Activated T-cell treated with anti-CD3 and anti-CD28 coated beads, Interleukin-2, amount 50 U/mL, for 1 hour (primary cell): Measurements from ENCODE around the gene DOK5.
"Not testable (repeated sequence)": the region's sequence is repeated elsewhere in the genome, so short reads cannot be mapped to it uniquely, and the experiment has no call there.

Experiments used
- DNase-seq: peaks from one replicate; pipeline ENCODE4 v3.0.0-alpha.2; 2020

The DOK5 gene

GRCh38 chr20:54475334-54476168 is at the start of gene DOK5:
Gene DOK5, plus strand, starts transcription at chr20:54475593. Its CDS starts 354 bp downstream, at chr20:54475947.
- no peak for DNase-seq

- DNase-seq, result no peak
These were observed 46.0 kb upstream of the DOK5 start for GRCh38 chr20:54429364-54429763.

GRCh38 chr20:54431156-54431944 is 44.0 kb upstream of the DOK5 start:
- no peak for DNase-seq

- DNase-seq, result no peak
These were observed 42.4 kb upstream of the DOK5 start for GRCh38 chr20:54432966-54433365.

- no peak for DNase-seq
These were observed 41.8 kb upstream of the DOK5 start for GRCh38 chr20:54433636-54434035.

GRCh38 chr20:54434196-54434595 is 41.2 kb upstream of the DOK5 start:
- no peak for DNase-seq

GRCh38 chr20:54435015-54435414 is 40.4 kb upstream of the DOK5 start:
- no peak for DNase-seq

GRCh38 chr20:54436410-54436809 is 39.0 kb upstream of the DOK5 start:
- not testable (repeated sequence) for DNase-seq

- no peak for DNase-seq
These were observed 37.2 kb upstream of the DOK5 start for GRCh38 chr20:54438166-54438565.

GRCh38 chr20:54450207-54450606 is 25.2 kb upstream of the DOK5 start:
- DNase-seq, result no peak

GRCh38 chr20:54451171-54451570 is 24.2 kb upstream of the DOK5 start:
- no peak for DNase-seq

- DNase-seq, result no peak
These were observed 23.1 kb upstream of the DOK5 start for GRCh38 chr20:54452277-54452676.

- DNase-seq, result no peak
These were observed 20.4 kb upstream of the DOK5 start for GRCh38 chr20:54454982-54455381.

- DNase-seq, result no peak
These were observed 19.0 kb upstream of the DOK5 start for GRCh38 chr20:54456423-54456822.

- DNase-seq, result no peak
These were observed 18.4 kb upstream of the DOK5 start for GRCh38 chr20:54456961-54457360.

GRCh38 chr20:54458219-54458618 is 17.2 kb upstream of the DOK5 start:
- no peak for DNase-seq

- DNase-seq, result no peak
These were observed 16.1 kb upstream of the DOK5 start for GRCh38 chr20:54459279-54459678.

GRCh38 chr20:54464003-54464402 is 11.4 kb upstream of the DOK5 start:
- DNase-seq, result no peak

- no peak for DNase-seq
These were observed 9.3 kb upstream of the DOK5 start for GRCh38 chr20:54466127-54466526.

GRCh38 chr20:54467622-54468021 is 7.8 kb upstream of the DOK5 start:
- no peak for DNase-seq

GRCh38 chr20:54468082-54468481 is 7.3 kb upstream of the DOK5 start:
- no peak for DNase-seq

- DNase-seq, result no peak
These were observed 6.1 kb upstream of the DOK5 start for GRCh38 chr20:54469293-54469692.

- no peak for DNase-seq
These were observed 5.4 kb upstream of the DOK5 start for GRCh38 chr20:54469952-54470351.

GRCh38 chr20:54470697-54471096 is 4.7 kb upstream of the DOK5 start:
- no peak for DNase-seq
